DND-41 (cell line): ENCODE data around the gene NKX1-2.

Experiments used
- ATAC-seq: fragments of 200-7000 bp; cut with Tn5 transposase; 3 replicates; pipeline ENCODE4 v1.9.1; 2021; ENCODE audit warnings: low read depth; ENCODE audit not compliant: insufficient read depth
- DNase-seq: peaks from one replicate; pipeline ENCODE4 v3.0.0-alpha.2; 2020
- H2AFZ ChIP-seq: 2 replicates; pipeline ENCODE4 v1.6.0; 2012; ENCODE audit warnings: low read depth, low read length
- H3K27ac ChIP-seq: 2 replicates; pipeline ENCODE4 v1.5.1; 2012; ENCODE audit warnings: low read length, inconsistent platforms
- H3K27me3 ChIP-seq: fragments of 200-600 bp; sonication (generic); 2 replicates; pipeline ENCODE4 v1.6.0; 2012; ENCODE audit warnings: low read length, mild to moderate bottlenecking, inconsistent platforms; ENCODE audit not compliant: insufficient read depth, poor library complexity
- H3K36me3 ChIP-seq: 2 replicates; pipeline ENCODE4 v1.5.1; 2012; ENCODE audit warnings: low read length, inconsistent platforms; ENCODE audit not compliant: insufficient read depth
- H3K4me1 ChIP-seq: 2 replicates; pipeline ENCODE4 v1.5.1; 2012; ENCODE audit warnings: mild to moderate bottlenecking, low read length; ENCODE audit not compliant: insufficient read depth
- H3K4me2 ChIP-seq: 2 replicates; pipeline ENCODE4 v1.6.0; 2012; ENCODE audit warnings: mild to moderate bottlenecking, moderate library complexity, low read length, inconsistent platforms; ENCODE audit not compliant: insufficient read depth
- H3K4me3 ChIP-seq, 2 experiments: fragments of 200-600 bp in 1 of 2; shearing (Covaris generic) in 1 of 2; 2 replicates each; pipeline ENCODE4 v1.5.1; 2012 to 2016; ENCODE audit warnings: inconsistent platforms in 2 of 2, low read length in 2 of 2, mild to moderate bottlenecking in 2 of 2, low read depth in 1 of 2, moderate library complexity in 1 of 2
- H3K79me2 ChIP-seq: 2 replicates; pipeline ENCODE4 v1.6.0; 2012; ENCODE audit warnings: low read length, inconsistent platforms; ENCODE audit not compliant: insufficient read depth
- H3K9ac ChIP-seq: 2 replicates; pipeline ENCODE4 v1.6.0; 2012; ENCODE audit warnings: low read depth, mild to moderate bottlenecking, inconsistent platforms, low read length, moderate library complexity
- H3K9me3 ChIP-seq: 2 replicates; pipeline ENCODE4 v1.5.1; 2012; ENCODE audit warnings: low read length, moderate library complexity, mild to moderate bottlenecking, inconsistent platforms; ENCODE audit not compliant: insufficient read depth, severe bottlenecking
- H4K20me1 ChIP-seq: 2 replicates; pipeline ENCODE4 v1.6.0; 2012; ENCODE audit warnings: low read length; ENCODE audit not compliant: insufficient read depth
- EZH2 ChIP-seq: IDR thresholded peaks from 3 replicates; pipeline ENCODE4 v1.6.1; 2012; ENCODE audit warnings: borderline replicate concordance, low read depth, mild to moderate bottlenecking, moderate library complexity, low read length, inconsistent platforms; ENCODE audit not compliant: severe bottlenecking
- TF ChIP-seq, protein P1 (sequence below): IDR thresholded peaks from 2 replicates; pipeline ENCODE4 v1.5.1; 2012; ENCODE audit warnings: borderline replicate concordance, low read length, moderate library complexity, mild to moderate bottlenecking; ENCODE audit not compliant: poor library complexity, severe bottlenecking; ENCODE audit errors: extremely low read depth

The NKX1-2 gene

GRCh38 chr10:124494046-124494807, 44.4 kb upstream of the NKX1-2 start:
- Histone ChIP-seq H3K9me3 (no peaks in the 10 kb centered on the region), H3K4me1 (no peaks in the 10 kb centered on the region), H3K27ac (no peak overlapping the region), H3K27me3 (no peaks in the 10 kb centered on the region), H3K4me2 (no peak overlapping the region), H2AFZ (no peak overlapping the region), H4K20me1 (0 out of 2 replicates have a peak, but pooled peaks cover 3% of the 10 kb centered on the region), H3K9ac (no peak overlapping the region), H3K36me3 (no peaks in the 10 kb centered on the region), H3K4me3 (no peak overlapping the region), H3K79me2 (no peaks in the 10 kb centered on the region)
- TF ChIP-seq EZH2, result no peak
- TF ChIP-seq, protein P1, sequence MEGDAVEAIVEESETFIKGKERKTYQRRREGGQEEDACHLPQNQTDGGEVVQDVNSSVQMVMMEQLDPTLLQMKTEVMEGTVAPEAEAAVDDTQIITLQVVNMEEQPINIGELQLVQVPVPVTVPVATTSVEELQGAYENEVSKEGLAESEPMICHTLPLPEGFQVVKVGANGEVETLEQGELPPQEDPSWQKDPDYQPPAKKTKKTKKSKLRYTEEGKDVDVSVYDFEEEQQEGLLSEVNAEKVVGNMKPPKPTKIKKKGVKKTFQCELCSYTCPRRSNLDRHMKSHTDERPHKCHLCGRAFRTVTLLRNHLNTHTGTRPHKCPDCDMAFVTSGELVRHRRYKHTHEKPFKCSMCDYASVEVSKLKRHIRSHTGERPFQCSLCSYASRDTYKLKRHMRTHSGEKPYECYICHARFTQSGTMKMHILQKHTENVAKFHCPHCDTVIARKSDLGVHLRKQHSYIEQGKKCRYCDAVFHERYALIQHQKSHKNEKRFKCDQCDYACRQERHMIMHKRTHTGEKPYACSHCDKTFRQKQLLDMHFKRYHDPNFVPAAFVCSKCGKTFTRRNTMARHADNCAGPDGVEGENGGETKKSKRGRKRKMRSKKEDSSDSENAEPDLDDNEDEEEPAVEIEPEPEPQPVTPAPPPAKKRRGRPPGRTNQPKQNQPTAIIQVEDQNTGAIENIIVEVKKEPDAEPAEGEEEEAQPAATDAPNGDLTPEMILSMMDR, result no peak
- no peak for DNase-seq
- ATAC-seq, result no peak

- Histone ChIP-seq H3K4me3 (no peak overlapping the region), H3K36me3 (no peaks in the 10 kb centered on the region), H3K9me3 (no peaks in the 10 kb centered on the region), H3K27me3 (no peaks in the 10 kb centered on the region), H3K79me2 (no peaks in the 10 kb centered on the region), H2AFZ (no peak overlapping the region), H3K27ac (no peak overlapping the region), H3K4me2 (no peak overlapping the region), H4K20me1 (0 out of 2 replicates have a peak, but pooled peaks cover 3% of the 10 kb centered on the region), H3K4me1 (no peaks in the 10 kb centered on the region), H3K9ac (no peak overlapping the region)
- no peak for TF ChIP-seq EZH2
- TF ChIP-seq, protein P1, result no peak
- DNase-seq (no peak), ATAC-seq (no peak)
Observed at GRCh38 chr10:124493214-124493882, 43.5 kb upstream of the NKX1-2 start.

- no peak for TF ChIP-seq EZH2
- TF ChIP-seq, protein P1, result no peak
- ATAC-seq (no peak), DNase-seq (no peak)
- Histone ChIP-seq H3K36me3 (no peaks in the 10 kb centered on the region), H3K9ac (no peak overlapping the region), H3K27me3 (no peaks in the 10 kb centered on the region), H3K4me2 (no peak overlapping the region), H3K4me1 (no peaks in the 10 kb centered on the region), H3K79me2 (no peaks in the 10 kb centered on the region), H3K27ac (no peak overlapping the region), H2AFZ (no peak overlapping the region), H4K20me1 (0 out of 2 replicates have a peak, but pooled peaks cover 3% of the 10 kb centered on the region), H3K4me3 (no peak overlapping the region), H3K9me3 (no peaks in the 10 kb centered on the region)
Observed at GRCh38 chr10:124492266-124492665, 42.4 kb upstream of the NKX1-2 start.
